GM12878 (cell line): ENCODE results near the gene A1BG.

ENCODE experiments used
- CBFB ChIP-seq: IDR thresholded peaks from 2 replicates; pipeline ENCODE4 v1.6.1; 2016; ENCODE audit warnings: antibody characterized with exemption, low read depth
- CEBPB ChIP-seq, 2 experiments: fragments of 150-350 bp in 1 of 2; IDR thresholded peaks; 2 replicates each; pipeline ENCODE4 v1.6.1; 2012 to 2014; ENCODE audit warnings: low read depth in 2 of 2, low read length in 2 of 2, borderline replicate concordance in 1 of 2, inconsistent platforms in 1 of 2
- EP300 ChIP-seq, 2 experiments: fragments of 150-350 bp in 1 of 2; IDR thresholded peaks; 2 replicates each; pipeline ENCODE4 v1.6.1; 2011 to 2012; ENCODE audit warnings: low read depth in 2 of 2, low read length in 2 of 2, borderline replicate concordance in 1 of 2, improper control_type of control experiment in 1 of 2, inconsistent platforms in 1 of 2; ENCODE audit not compliant: control insufficient read depth in 1 of 2
- EZH2 ChIP-seq: IDR thresholded peaks from 2 replicates; pipeline ENCODE4 v1.6.1; 2012; ENCODE audit warnings: low read depth, mild to moderate bottlenecking, control low read depth, inconsistent platforms, low read length, borderline replicate concordance; ENCODE audit not compliant: control insufficient read depth
- POLR2A ChIP-seq: IDR thresholded peaks from 2 replicates; pipeline ENCODE4 v1.6.1; 2011; ENCODE audit warnings: low read depth, mild to moderate bottlenecking, low read length
- RELA ChIP-seq: fragments of 450-650 bp; IDR thresholded peaks from 2 replicates; pipeline ENCODE4 v1.8.0; 2014; ENCODE audit warnings: borderline replicate concordance; ENCODE audit not compliant: partially characterized antibody
- SREBF1 ChIP-seq: IDR thresholded peaks from 2 replicates; pipeline ENCODE4 v1.6.1; 2012; ENCODE audit warnings: mild to moderate bottlenecking, low read length
- TCF3 ChIP-seq: IDR thresholded peaks from 2 replicates; pipeline ENCODE4 v1.6.1; 2012; ENCODE audit warnings: low read depth, mild to moderate bottlenecking, low read length, borderline replicate concordance; ENCODE audit not compliant: insufficient read depth
- ZNF217 ChIP-seq: fragments of 450-650 bp; IDR thresholded peaks from 2 replicates; pipeline ENCODE4 v1.6.1; 2017; ENCODE audit warnings: antibody characterized with exemption, mild to moderate bottlenecking
- TF ChIP-seq, protein P1 (sequence below): IDR thresholded peaks from 2 replicates; pipeline ENCODE4 v1.6.1; 2012; ENCODE audit warnings: mild to moderate bottlenecking, low read depth, low read length
- TF ChIP-seq, protein P2 (sequence below): IDR thresholded peaks from 2 replicates; pipeline ENCODE4 v1.6.1; 2011; ENCODE audit warnings: low read depth, mild to moderate bottlenecking, low read length, moderate library complexity, borderline replicate concordance; ENCODE audit errors: extremely low read depth

DNA sequence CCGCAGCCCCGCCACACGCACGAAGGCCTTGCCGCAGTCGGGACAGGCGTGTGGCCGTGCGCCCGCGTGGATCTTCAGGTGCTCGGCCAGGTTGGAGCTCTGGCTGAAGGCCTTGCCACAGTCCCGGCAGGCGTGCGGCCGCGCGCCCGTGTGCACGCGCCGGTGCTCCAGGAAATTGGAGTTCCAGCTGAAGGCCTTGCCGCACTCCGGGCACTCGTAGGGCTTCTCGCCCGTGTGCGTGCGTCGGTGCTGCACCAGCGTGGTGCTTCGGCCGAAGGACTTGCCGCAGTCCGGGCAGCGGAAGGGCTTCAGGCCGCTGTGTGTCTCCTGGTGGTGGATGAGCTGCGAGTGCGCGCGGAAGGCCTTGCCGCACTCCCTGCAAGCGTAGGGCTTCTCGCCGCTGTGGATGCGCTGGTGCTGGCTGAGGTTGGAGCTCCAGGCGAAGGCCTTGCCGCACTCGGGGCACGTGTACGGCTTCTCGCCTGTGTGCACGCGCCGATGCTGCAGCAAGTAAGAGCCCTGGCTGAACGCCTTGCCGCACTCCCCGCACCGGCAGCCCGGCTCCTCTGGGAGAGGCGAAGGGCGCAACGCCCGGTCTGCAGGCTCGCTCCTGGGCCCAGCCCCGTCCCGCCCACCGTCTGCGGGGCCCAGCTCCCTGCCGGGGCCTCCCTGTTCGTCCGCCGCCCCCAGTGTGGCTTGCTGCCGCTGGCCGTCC is 3.6 kb upstream of the A1BG start:
- TF ChIP-seq, protein P1, sequence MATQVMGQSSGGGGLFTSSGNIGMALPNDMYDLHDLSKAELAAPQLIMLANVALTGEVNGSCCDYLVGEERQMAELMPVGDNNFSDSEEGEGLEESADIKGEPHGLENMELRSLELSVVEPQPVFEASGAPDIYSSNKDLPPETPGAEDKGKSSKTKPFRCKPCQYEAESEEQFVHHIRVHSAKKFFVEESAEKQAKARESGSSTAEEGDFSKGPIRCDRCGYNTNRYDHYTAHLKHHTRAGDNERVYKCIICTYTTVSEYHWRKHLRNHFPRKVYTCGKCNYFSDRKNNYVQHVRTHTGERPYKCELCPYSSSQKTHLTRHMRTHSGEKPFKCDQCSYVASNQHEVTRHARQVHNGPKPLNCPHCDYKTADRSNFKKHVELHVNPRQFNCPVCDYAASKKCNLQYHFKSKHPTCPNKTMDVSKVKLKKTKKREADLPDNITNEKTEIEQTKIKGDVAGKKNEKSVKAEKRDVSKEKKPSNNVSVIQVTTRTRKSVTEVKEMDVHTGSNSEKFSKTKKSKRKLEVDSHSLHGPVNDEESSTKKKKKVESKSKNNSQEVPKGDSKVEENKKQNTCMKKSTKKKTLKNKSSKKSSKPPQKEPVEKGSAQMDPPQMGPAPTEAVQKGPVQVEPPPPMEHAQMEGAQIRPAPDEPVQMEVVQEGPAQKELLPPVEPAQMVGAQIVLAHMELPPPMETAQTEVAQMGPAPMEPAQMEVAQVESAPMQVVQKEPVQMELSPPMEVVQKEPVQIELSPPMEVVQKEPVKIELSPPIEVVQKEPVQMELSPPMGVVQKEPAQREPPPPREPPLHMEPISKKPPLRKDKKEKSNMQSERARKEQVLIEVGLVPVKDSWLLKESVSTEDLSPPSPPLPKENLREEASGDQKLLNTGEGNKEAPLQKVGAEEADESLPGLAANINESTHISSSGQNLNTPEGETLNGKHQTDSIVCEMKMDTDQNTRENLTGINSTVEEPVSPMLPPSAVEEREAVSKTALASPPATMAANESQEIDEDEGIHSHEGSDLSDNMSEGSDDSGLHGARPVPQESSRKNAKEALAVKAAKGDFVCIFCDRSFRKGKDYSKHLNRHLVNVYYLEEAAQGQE = no peak
- TF ChIP-seq, protein P2, sequence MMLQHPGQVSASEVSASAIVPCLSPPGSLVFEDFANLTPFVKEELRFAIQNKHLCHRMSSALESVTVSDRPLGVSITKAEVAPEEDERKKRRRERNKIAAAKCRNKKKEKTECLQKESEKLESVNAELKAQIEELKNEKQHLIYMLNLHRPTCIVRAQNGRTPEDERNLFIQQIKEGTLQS = no peak
- TF ChIP-seq CEBPB (IDR thresholded peaks at IDR 0.05; ENCODE audit: borderline replicate concordance in 1 of 2, low read depth in 2 of 2, low read length in 2 of 2) = no peak
- 0 out of 2 replicates have a peak, but pooled peaks have one; percentile 14 for TF ChIP-seq POLR2A
- no peak for TF ChIP-seq ZNF217
- no peak for TF ChIP-seq RELA
- TF ChIP-seq TCF3 = no peak
- no peak for TF ChIP-seq EP300 (IDR thresholded peaks at IDR 0.05; ENCODE audit: borderline replicate concordance in 1 of 2, control insufficient read depth in 1 of 2, low read depth in 2 of 2, low read length in 2 of 2)
- TF ChIP-seq SREBF1 = no peak
- no peak for TF ChIP-seq CBFB
- TF ChIP-seq EZH2 = no peak
